CD4-positive, alpha-beta T cell (primary cell): Measurements from ENCODE around the gene TYROBP. TPM values are rescaled to one million over a fixed set of nuclear protein-coding genes. Genes with fewer than 3 reads are reported as not detected.
A peak's percentile ranks its signal among the peaks of the same experiment; 100 is the strongest.

Source experiments
- ATAC-seq: fragments of 200-7000 bp; cut with Tn5 transposase; one replicate; pipeline ENCODE4 v1.10.0; 2022; ENCODE audit warnings: mild to moderate bottlenecking; ENCODE audit not compliant: poor library complexity
- CTCF ChIA-PET: fragments of 350-600 bp; sonication (Branson Sonifier 250); formaldehyde crosslinking; loops from one replicate; lab custom pipeline; 2021; ENCODE audit warnings: antibody characterized with exemption, inconsistent platforms; lab: Charles Lee
- POLR2A ChIA-PET: fragments of 350-600 bp; sonication (Branson Sonifier 250); formaldehyde crosslinking; loops from one replicate; lab custom pipeline; 2021; ENCODE audit warnings: antibody characterized with exemption, inconsistent platforms; lab: Charles Lee
- DNase-seq, 14 experiments: peaks; one replicate each; pipeline ENCODE4 v3.0.0-alpha.2; 2013 to 2020; ENCODE audit warnings: mixed read lengths in 2 of 14
- H3K27ac ChIP-seq, 2 donors: one replicate each; pipeline versions ENCODE4 v1.5.1 to v1.7.0; 2013; ENCODE audit warnings: low read length in 2 of 2, low read depth in 1 of 2, mild to moderate bottlenecking in 1 of 2
- H3K27me3 ChIP-seq, 2 experiments: 1 replicate in 1 of 2; 2 replicates in 1 of 2; pipeline versions ENCODE4 v1.6.1 to v1.7.0; 2013; ENCODE audit warnings: low read length in 2 of 2, control low read depth in 1 of 2, mild to moderate bottlenecking in 1 of 2, moderate library complexity in 1 of 2; ENCODE audit not compliant: insufficient read depth in 2 of 2, control insufficient read depth in 1 of 2
- H3K36me3 ChIP-seq: one replicate; pipeline ENCODE4 v1.6.1; 2013; ENCODE audit warnings: low read length, control low read depth; ENCODE audit not compliant: insufficient read depth
- H3K4me1 ChIP-seq: one replicate; pipeline ENCODE4 v1.6.1; 2013; ENCODE audit warnings: low read length, control low read depth; ENCODE audit not compliant: insufficient read depth
- H3K4me3 ChIP-seq: one replicate; pipeline ENCODE4 v1.5.1; 2013; ENCODE audit warnings: mild to moderate bottlenecking, low read length, moderate library complexity
- H3K9me3 ChIP-seq, 2 experiments: 1 replicate in 1 of 2; 2 replicates in 1 of 2; pipeline versions ENCODE4 v1.6.1 to v1.7.0; 2013; ENCODE audit warnings: low read length in 2 of 2, mild to moderate bottlenecking in 2 of 2, control low read depth in 1 of 2, moderate library complexity in 1 of 2; ENCODE audit not compliant: control insufficient read depth in 1 of 2, insufficient read depth in 1 of 2
- H3K27ac Mint-ChIP-seq: one replicate; pipeline ENCODE4 v1.8.0; 2020; ENCODE audit warnings: mixed read lengths
- H3K27me3 Mint-ChIP-seq: one replicate; pipeline ENCODE4 v1.8.0; 2021; ENCODE audit warnings: mixed read lengths
- H3K36me3 Mint-ChIP-seq: one replicate; pipeline ENCODE4 v1.8.0; 2021; ENCODE audit warnings: low read depth, mixed read lengths
- H3K4me1 Mint-ChIP-seq: one replicate; pipeline ENCODE4 v1.8.0; 2021; ENCODE audit warnings: low read depth, mixed read lengths
- H3K4me3 Mint-ChIP-seq: one replicate; pipeline ENCODE4 v1.8.0; 2020; ENCODE audit warnings: mild to moderate bottlenecking, mixed read lengths
- H3K9me3 Mint-ChIP-seq: one replicate; pipeline ENCODE4 v1.8.0; 2020; ENCODE audit warnings: mixed read lengths
- intact Hi-C, 2 experiments: fragments of 100-400 bp; cut with DNase I in 1 of 2; cut with micrococcal nuclease in 1 of 2; formaldehyde crosslinking; loops; one replicate each; pipeline versions ENCODE4 v1.15.1 to v1.9.0; 2023 to 2025; cut with DNase I, micrococcal nuclease
- total RNA-seq, 174 experiments: library from RNA in 2 of 174; stranded (reverse) in 2 of 174; gene quantifications; one replicate each; pipeline ENCODE4 v1.2.3 and lab custom pipeline; 2021 to 2026
- TF ChIP-seq, protein P1 (sequence below): fragments of 200-600 bp; IDR thresholded peaks from one replicate; pipeline ENCODE4 v1.8.0; 2022; ENCODE audit warnings: antibody characterized with exemption, mild to moderate bottlenecking

The TYROBP gene
- total RNA-seq, 2 experiments from 2014 or later: 6.0 to 7.6 TPM

DNA sequence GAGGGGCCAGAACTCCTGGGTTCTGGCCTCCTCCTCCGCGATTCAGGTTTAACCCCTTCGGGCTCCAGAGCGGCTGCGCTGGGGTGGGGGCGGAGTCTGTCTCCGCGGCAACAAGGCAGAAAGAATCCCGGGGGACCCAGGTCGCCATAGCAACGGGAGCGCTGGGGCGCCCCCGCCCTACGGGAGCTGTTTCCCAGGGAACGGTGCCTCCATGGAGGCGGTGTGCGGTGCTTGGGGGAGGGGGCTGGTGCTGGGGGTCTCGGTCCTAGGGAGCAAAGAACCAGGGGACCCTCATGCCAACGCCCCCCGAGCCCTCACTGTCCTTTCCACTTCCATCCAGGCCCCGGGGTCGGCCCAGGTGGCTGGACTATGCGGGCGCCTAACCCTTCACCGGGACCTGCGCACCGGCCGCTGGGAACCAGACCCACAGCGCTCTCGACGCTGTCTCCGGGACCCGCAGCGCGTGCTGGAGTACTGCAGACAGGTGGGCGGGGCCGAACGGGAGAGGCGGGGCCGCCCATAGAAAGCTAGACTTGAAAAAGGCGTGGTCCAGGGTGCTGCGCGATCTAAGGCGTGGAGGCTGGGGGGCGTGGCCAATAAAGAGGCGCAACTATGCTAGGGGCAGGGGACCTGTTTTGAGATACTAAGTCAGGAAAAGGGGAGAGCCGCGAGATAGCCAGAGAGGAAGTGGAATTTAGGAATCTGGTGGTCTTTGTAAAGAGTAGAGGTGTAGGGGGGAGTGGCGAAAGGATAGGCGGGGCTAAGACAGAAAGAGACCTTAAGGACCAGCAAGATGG lies 38.6 kb downstream of the TYROBP start:
- peak; percentile 96 for ATAC-seq
- DNase-seq: peak; percentile 60 to 92 (median 76)
- Histone ChIP-seq H3K9me3 (peaks cover 0 to 24% of the 10 kb centered on the region in 2 experiments), H3K4me3 (peak overlapping the region; percentile 20), H3K36me3 (no peaks in the 10 kb centered on the region), H3K27ac (no peak overlapping the region), H3K4me1 (peaks cover 24% of the 10 kb centered on the region), H3K27me3 (peaks cover 35 to 42% of the 10 kb centered on the region in 2 experiments)
- H3K4me1 Mint-ChIP-seq: peaks cover 15% of the 10 kb centered on the region
- TF ChIP-seq, protein P1, sequence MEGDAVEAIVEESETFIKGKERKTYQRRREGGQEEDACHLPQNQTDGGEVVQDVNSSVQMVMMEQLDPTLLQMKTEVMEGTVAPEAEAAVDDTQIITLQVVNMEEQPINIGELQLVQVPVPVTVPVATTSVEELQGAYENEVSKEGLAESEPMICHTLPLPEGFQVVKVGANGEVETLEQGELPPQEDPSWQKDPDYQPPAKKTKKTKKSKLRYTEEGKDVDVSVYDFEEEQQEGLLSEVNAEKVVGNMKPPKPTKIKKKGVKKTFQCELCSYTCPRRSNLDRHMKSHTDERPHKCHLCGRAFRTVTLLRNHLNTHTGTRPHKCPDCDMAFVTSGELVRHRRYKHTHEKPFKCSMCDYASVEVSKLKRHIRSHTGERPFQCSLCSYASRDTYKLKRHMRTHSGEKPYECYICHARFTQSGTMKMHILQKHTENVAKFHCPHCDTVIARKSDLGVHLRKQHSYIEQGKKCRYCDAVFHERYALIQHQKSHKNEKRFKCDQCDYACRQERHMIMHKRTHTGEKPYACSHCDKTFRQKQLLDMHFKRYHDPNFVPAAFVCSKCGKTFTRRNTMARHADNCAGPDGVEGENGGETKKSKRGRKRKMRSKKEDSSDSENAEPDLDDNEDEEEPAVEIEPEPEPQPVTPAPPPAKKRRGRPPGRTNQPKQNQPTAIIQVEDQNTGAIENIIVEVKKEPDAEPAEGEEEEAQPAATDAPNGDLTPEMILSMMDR: no peak
- intact Hi-C loops: no loop called here
- ChIA-PET CTCF (interaction anchor here (1.0 kb wide), 1 partner anchor 89 kb away, joined by 4 read pairs; no protein-coding TSS in a partner anchor), POLR2A (interaction anchor here (0.7 kb wide), 1 partner anchor 145 kb away, joined by 3 read pairs; the partner anchor contains the start of gene ALKBH6)
- no peaks in the 10 kb centered on the region for H3K9me3 Mint-ChIP-seq
- peak overlapping the region; percentile 63 for H3K4me3 Mint-ChIP-seq
- no peak overlapping the region for H3K27ac Mint-ChIP-seq
- peaks cover 76% of the 10 kb centered on the region for H3K27me3 Mint-ChIP-seq
- no peaks in the 10 kb centered on the region for H3K36me3 Mint-ChIP-seq

DNA sequence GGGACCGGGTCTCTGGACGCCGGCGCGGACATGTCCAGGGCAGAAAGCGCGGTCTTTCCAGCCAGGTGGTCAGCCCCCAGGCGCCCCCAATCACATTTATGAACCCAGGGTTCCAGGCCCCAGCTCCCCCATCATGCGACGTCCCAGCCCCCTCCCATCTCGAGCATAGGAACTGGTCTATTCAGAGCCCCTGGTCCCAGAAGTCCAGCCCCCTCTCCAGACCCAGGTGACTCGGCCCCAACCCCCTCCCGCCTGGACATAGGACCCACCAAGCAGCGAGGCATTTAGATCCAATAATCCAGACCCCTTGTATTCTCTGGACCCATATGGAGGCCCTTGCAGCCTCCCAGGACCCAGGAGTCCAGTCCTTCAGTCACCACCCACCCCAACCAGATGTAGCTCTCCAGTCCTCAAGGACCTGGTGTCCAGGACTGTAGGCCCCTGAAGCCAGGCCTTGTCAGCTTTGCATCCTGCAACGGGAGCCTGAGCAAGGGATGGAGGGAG lies 39.2 kb downstream of the TYROBP start:
- Histone ChIP-seq H3K4me1 (peaks cover 24% of the 10 kb centered on the region), H3K4me3 (peak overlapping the region; percentile 20), H3K27me3 (peaks cover 35 to 42% of the 10 kb centered on the region in 2 experiments), H3K27ac (no peak overlapping the region), H3K36me3 (no peaks in the 10 kb centered on the region), H3K9me3 (peaks cover 0 to 24% of the 10 kb centered on the region in 2 experiments)
- Mint-ChIP-seq H3K9me3 (no peaks in the 10 kb centered on the region), H3K4me1 (peaks cover 15% of the 10 kb centered on the region), H3K4me3 (peak overlapping the region; percentile 63), H3K27me3 (peaks cover 76% of the 10 kb centered on the region), H3K36me3 (no peaks in the 10 kb centered on the region), H3K27ac (no peak overlapping the region)
- ATAC-seq: no peak
- intact Hi-C loops: no loop called here
- TF ChIP-seq, protein P1: no peak
- POLR2A ChIA-PET: interaction anchor here (1.1 kb wide), 1 partner anchor 246 kb away, joined by 3 read pairs; the partner anchor contains the start of genes POLR2I and TBCB
- peak in 1 of 14 experiments; percentile 53 for DNase-seq
- CTCF ChIA-PET: interaction anchor here (0.7 kb wide), 1 partner anchor 62 kb away, joined by 3 read pairs; no protein-coding TSS in a partner anchor

DNA sequence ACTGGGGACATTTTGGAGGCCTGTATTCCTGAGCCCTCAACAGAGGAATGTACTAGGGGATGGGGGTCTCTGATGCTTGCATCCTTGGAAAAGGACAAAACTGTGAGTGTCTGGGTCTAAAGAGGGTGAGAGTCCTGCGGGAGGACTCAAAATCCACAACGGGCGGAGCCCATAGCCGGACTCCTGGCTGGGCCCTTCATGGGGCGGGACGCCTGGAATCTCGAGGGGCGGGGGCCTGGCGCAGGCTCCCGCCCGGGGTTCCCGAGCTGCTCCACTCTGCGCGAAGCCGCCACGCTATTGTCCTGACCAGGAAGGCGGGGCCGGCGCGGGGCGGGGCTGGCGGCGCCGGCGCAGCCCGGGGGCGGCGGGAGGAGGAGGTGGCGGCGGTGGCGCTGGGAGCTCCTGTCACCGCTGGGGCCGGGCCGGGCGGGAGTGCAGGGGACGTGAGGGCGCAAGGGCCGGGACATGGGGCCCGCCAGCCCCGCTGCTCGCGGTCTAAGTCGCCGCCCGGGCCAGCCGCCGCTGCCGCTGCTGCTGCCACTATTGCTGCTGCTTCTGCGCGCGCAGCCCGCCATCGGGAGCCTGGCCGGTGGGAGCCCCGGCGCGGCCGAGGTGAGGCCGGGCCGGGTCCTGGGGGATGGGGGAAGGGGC lies 39.8 kb downstream of the TYROBP start, which contains the start of gene APLP1:
Gene APLP1 (plus strand): TSS at position 403 of the 651 bp plus-strand sequence. CDS start 63 bp downstream, at position 466.
- Mint-ChIP-seq H3K4me3 (peak within 1 kb of the TSS; percentile 63), H3K27ac (no peak within 1 kb of the TSS), H3K9me3 (no peaks in the 10 kb centered on the region), H3K4me1 (peaks cover 15% of the 10 kb centered on the region), H3K27me3 (peaks cover 74% of the 10 kb centered on the region), H3K36me3 (no peaks in the 10 kb centered on the region)
- peaks cover 35 to 42% of the 10 kb centered on the region in 2 experiments for H3K27me3 ChIP-seq
- TF ChIP-seq, protein P1: no peak
- peak within 1 kb of the TSS; percentile 20 for H3K4me3 ChIP-seq
- ChIA-PET CTCF (interaction anchor here (0.7 kb wide), 1 partner anchor 63 kb away, joined by 3 read pairs; no protein-coding TSS in a partner anchor), POLR2A (interaction anchor here (1.1 kb wide), 1 partner anchor 247 kb away, joined by 3 read pairs; the partner anchor contains the start of genes POLR2I and TBCB)
- intact Hi-C loops: no loop called here
- DNase-seq (peak; percentile 30 to 78 (median 62)), ATAC-seq (peak; percentile 56)
- no peak within 1 kb of the TSS for H3K27ac ChIP-seq
- peaks cover 24% of the 10 kb centered on the region for H3K4me1 ChIP-seq
- peaks cover 0 to 24% of the 10 kb centered on the region in 2 experiments for H3K9me3 ChIP-seq
- H3K36me3 ChIP-seq: no peaks in the 10 kb centered on the region
